ENCODE results near the gene EARS2.

Gene EARS2

DNA sequence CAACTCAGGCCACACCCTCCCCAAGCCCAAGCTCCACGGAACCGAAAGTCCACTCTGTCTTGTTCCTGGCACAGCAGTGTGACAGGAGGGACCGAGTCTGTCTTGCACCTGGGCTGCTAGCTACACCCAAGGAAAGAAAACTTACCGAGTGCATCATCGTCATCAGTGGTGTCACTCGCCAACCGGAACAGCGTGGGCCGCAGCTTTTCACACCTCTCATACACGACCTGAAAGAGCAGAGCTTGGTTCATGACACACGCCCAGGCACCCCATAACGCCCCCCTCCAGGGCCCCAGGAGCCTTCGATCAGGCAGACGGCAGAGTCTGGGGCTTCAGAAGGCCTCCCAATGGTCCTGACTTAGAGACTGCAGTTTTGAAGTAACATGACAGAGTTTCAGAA is 74.4 kb downstream of the EARS2 start:
- DNase-seq (ENCODE audit: low read depth in 2 of 2) = no peak

DNA sequence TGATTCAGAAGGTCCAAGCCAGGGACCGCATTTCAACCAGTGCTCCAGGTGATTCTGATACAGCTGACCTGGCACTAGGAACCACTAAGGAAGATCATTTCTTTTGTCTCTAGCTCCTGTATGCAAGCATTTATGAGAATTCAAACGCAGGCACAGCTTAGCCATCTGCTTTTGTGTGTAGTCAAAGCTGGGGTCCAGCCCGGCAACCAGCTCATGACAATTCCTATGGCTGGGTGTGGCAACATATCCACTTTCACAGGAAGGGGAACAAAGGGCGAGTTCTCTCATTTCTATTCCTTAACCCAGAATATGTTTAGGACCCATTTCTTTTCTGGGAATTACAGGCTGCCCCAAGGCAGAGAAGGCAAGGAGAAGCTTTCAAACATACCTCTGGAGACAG is 76.9 kb downstream of the EARS2 start:
- DNase-seq (ENCODE audit: low read depth in 2 of 2) = no peak

DNA sequence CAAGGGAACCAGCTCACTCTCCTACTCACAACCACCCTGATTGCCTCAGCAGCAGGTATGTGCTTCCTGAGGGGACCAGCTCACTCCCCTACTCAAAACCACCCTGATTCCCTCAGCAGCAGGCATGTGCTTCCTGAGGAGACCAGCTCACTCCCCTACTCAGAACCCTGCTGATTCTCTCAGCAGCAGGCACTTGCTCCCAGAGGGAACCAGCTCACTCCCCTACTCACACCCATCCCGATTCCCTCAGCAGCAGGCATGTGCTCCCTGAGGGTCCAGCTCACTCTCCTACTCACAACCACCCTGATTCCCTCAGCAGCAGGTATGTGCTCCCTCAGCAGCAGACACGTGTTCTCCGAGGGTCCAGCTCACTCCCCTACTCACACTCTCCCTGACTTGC is 78.0 kb downstream of the EARS2 start:
- no peak for DNase-seq (ENCODE audit: low read depth in 2 of 2)

DNA sequence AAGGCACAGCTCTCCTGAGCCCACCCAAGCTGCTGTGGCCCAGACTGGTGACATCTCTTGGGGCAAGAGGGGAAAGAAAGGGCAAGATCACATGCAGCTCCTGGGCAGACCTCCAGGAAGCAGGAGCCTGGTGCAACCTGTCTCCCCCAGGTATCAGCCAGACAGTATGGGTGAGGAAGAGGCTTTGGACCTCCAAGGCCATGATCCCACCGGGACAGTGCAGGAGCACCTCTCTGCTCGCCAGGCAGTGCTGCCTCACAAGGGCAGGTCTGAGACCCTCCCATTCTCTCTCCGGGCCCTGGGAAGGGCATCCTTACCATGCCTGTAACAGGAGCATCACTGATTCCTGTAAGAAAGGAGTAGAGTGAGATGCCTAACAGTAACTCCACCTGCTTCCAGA is 78.6 kb downstream of the EARS2 start:
- DNase-seq (ENCODE audit: low read depth in 2 of 2) = no peak

DNA sequence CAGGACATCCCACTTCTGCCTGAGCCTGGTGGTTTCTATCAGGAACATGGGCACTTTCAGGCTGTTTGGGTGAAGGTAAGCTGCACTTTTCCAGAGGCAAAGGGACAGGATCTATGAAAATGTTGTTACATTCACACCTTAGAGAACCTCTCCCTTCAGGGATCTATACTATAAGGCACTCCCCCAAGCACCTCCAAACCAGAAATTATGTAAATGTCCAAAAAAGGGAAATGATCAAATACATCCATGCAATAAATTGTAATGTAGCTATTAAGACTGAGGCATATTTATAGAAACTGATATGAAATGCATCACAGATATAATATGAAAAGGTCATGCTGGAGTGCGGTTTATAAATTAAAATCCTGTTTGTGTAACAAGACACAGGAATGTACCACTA is 80.9 kb downstream of the EARS2 start:
- no peak for DNase-seq (ENCODE audit: low read depth in 2 of 2)
